D341Med (cell line): ENCODE data around the gene KRTAP11-1.

ENCODE experiments used
- DNase-seq: peaks from one replicate; pipeline ENCODE4 v3.0.0; 2012; ENCODE audit warnings: low spot score

KRTAP11-1 gene, protein sequence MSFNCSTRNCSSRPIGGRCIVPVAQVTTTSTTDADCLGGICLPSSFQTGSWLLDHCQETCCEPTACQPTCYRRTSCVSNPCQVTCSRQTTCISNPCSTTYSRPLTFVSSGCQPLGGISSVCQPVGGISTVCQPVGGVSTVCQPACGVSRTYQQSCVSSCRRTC

DNA sequence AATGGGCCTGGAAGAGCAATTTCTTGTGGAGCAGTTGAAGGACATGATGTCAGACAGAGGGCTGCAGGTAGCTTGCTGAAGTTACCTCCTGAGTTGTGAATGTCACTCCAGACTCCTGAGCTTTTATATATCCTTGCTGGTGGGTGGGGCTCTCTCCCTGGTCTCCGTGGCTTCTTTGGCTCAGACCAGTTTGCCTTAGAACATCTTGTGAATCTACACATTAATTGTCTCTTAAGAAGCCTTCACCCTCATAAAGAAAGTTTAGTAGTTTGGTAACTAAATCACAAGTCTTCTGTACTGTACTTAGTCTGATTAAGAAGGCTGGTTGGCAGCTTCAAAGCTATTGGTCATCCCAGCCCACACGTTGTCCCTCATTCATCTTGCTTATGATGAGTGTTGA, at the start of gene KRTAP11-1:
TSS of gene KRTAP11-1 (minus strand) at position 101 of the 400 bp plus-strand sequence. CDS start at position 45, 56 bp downstream.
- no peak for DNase-seq

DNA sequence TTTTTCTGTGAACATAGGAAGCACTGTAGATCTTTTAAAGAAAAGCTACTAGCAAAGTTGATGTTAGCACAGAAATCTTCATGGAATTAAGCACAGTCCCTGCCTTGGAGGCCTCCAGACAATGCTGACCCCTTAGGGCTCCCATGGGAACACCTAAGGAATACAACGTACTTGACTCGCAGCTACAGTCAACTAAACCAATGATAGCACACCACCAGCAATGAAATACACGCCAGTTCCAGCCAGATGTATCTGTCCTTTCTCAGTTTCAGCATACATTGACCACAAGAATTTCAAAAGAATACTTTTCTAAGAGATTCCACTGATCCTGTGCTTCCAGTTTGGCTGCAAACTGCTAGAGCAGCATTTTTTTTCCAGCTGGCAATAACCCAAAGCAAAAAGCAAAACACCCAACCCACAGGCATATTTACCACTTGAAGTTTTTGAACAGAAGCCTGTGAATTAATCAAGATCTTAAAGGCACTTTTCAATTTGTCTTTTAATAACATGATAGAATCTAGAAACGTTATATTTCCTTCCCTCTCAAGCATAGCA, 42.8 kb upstream of the KRTAP11-1 start:
- no peak for DNase-seq

DNA sequence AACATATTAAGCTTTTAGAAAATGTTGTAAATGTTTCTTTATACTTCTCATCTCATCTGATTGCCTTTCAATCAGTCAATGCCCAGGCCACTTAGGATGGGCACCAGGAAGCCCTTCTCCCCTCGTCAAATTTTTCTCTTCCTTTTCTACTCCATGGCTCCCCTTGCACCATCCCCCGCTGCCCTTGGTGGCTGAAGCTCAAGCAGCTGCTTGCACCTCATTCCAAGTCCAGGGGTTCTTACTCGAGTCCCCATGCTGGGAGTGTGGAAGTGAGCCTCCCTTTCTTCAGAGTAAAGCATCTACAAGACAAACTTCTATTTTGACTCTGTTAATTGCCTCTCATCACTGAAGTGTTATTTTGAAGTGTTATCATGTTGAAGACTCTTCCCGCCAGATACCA, 39.7 kb upstream of the KRTAP11-1 start:
- no peak for DNase-seq

DNA sequence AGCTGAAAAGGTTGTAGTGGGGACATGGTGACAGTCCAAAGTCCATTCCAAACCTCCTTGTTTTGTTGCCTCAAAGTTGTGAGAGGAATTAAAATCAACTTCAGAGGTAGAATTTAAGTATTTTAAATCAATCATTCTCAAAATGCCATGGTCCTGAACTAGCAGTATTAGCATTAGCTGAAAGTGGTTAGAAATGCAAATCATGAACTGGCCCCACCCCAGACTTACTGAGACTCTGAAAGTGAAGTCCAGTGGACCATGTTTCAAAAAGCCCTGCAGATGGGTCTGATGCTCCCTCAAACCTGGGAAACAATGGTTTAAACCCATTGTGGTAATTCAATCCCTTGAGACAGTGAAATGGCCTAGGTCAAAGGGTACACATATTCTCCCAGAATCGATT, 36.2 kb upstream of the KRTAP11-1 start:
- no peak for DNase-seq

DNA sequence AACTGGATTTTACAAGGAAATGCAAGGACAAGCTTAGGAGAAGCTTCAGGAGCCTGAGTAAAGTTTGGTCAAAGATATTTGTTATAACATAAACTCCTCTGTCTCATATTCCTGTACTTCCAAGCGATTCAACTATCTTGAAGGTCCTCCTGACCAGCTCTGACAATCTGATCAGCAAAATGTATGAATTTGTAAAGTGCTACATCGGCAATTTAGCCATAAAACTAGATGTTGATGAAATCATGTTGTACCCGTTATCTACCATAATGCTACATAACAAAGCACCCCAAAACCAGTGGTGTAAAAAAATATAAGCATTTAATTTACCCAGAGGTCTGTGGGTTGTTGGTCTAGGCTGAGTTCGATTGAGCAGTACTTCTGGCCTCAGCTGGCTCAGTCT, 19.5 kb upstream of the KRTAP11-1 start:
- no peak for DNase-seq

DNA sequence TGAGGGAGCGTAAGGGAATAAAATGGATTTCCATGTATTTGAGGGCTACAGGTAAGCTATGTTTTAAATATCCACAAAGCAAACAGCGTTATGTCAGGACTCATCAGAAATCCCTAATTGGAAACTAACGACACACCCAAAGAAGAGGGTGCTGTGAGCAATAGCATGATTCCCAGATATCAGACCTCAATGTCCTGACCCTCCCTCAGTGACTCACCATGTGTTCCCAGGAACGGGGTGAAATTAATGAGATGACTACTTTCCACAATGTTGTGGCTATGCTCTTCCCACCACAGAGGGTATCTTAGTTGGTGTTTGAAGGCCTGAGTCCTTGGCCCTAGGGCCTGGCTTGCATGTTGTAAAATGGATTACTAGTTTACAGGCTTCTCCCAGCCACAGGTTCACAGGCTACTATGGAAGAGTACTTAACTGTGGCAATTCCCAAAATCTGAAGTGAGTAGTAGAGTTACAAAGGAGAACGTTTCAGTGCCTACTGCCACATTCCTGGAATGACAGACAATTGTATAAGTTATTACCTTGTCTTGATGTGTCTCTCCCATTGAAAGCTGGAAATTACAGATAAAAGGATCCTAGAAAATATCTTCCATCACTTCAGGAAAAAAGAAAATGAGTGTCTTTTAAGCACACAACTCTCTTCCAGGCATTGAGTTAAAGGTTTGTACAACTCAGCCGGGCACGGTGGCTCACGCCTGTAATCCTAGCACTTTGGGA, 1.7 kb upstream of the KRTAP11-1 start:
- DNase-seq: no peak

DNA sequence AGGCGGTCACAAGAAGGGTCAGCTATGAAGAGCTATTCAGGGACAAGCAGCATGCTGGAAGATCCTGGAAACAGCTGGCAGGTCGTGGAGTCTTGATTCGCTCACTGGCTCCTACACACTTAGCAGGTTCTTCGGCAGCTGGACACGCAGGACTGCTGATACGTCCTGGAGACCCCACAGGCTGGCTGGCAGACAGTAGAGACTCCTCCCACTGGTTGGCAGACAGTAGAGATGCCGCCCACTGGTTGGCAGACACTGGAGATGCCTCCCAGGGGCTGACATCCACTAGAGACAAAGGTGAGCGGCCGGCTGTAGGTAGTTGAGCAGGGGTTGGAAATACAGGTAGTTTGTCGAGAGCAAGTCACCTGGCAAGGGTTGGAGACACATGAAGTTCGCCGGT, 466 bp downstream of the KRTAP11-1 start:
- no peak for DNase-seq

DNA sequence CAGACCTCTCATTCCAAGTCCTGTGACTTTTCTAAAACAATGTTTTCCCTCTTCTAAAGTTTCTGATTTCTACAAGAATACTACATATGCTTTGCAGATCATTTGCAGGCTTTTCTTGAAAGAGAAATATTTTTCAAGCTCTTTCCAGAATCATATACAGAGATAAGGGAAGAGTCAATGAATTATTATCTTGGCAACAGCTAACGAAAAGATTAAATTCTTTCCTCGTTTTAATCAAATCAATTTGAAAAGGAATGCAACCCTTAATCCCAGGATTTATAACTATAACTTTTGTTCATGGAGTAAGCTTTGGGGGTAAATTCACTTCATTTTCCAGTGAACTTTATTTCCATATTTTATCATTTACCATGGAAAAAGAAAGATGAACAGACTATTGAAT, 6.9 kb downstream of the KRTAP11-1 start:
- DNase-seq: no peak

DNA sequence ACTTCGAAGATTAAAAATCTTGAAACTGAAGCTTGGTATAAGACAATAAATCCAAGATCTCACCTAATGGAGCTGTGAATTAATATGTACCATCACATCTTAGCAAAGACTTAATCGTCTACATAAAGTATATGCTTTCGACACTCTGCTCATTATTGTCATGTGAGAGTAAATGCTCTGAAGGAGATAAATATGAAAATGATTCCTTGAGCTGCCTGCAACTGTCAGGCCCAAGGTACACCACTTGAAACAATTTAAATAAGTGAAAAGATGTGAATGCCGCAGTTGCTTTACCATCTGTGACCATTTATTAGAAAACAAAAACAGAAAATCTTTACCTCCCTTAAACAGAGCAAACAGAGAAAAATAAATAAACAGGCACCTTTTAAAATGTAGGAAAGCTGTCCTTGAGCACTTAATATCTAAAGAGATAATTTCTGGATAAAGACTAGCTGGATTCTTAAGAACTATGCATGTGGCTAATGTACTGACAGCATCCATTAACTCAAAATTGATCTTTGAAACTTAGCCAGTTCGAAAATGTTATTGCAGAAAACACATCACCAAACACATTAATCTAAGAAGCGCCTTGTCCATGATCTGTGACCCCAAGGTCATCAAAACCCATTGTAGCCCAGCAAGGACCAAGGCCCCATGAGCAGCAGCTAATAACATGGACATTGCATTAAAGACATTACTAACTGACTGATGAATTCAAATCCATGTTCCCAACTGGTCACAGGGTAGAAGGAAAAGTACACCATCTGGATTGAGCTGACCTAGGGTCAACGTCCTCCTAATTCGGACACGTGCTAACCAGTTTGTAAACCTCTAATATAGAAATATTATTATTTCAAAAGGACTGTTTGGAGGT, 33.5 kb downstream of the KRTAP11-1 start:
- DNase-seq: no peak

DNA sequence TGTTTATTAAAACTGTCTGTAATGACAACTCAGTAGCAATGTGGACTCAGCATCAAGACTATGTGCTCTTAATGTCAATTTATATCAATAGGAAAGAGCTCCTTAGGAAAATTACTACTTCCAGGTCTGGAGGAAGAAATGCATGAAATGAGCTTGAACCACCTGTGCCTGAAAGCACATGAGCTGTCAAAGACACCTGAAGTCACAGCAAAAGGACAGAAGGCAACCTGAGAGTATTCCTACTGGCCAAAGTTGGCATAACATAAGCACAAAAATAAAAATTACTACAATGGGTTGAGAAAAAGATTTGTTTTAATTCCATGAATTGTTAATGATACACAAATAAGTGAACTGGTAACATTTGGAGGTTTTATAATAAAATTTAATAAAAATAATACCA, 38.4 kb downstream of the KRTAP11-1 start:
- no peak for DNase-seq

DNA sequence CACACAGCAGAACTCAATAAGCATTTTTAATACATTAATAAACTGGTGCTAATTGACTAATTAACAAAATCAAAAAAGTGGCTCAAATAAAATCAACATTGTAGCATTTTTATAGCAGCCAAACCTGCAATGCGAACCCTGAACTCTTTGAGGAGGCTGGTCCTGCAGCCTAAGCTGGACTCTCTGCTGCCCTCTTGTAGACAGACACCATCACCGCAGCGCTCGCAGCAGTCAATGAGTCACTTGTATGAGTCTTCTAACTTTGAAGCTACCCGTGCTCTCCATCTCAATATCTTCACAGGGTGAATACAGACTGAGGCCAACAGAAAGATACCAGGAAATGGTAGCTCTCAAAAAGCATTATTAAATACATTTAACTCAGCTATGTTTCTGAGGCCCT, 42.1 kb downstream of the KRTAP11-1 start:
- DNase-seq: peak; percentile 71

DNA sequence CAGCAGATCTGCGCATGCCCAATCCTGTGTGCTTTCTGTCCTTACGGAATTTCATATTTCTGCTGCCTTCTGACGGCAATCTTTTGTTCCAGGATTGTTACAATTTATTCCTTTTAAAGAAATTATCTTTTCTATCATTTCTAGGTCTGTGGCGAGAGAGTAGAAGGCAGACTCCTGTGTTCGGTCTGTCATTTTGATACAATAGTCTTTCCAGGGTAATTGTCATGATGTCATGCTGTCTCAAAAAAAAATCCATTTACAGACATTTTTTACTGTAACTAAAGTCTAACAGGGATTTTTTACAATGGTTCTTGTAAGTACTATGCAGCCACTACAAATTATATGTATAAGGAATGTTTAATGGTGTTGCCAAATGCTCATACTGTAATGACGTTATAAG, 42.8 kb downstream of the KRTAP11-1 start:
- DNase-seq: no peak

DNA sequence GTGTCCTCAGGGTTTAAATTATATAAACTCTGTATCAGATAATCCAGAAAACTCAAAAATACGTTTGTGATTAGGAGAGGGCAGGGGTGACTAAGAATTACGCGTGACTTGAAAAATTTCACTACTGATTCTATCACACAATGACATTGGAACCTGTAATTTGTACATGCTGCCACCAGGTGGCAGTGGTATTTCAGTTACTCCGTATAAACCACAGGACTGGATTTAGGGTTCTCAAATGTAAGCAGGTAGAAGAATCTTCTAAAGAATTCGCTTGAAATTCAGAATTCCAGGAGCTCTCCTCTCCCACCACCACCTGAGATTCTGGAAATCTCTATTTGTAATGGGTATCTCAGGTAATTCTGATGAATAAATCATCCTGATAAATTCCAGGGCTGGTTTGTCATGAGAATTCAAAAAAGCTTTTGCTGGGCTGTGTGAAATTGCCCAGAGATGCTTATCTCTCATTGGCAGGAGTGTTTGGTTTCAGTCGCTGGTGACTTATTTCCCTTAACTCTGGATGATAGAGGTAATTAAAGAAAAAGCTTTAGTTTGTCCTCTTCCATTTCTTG, 50.1 kb downstream of the KRTAP11-1 start:
- DNase-seq: peak; percentile 38
